OCI-M2 (cell line): ENCODE results near the gene LMCD1.

Experiments
- DNase-seq: peaks from one replicate; lab custom pipeline; 2025; ENCODE audit not compliant: unreplicated experiment; lab: John Stamatoyannopoulos, UW

The LMCD1 gene, protein sequence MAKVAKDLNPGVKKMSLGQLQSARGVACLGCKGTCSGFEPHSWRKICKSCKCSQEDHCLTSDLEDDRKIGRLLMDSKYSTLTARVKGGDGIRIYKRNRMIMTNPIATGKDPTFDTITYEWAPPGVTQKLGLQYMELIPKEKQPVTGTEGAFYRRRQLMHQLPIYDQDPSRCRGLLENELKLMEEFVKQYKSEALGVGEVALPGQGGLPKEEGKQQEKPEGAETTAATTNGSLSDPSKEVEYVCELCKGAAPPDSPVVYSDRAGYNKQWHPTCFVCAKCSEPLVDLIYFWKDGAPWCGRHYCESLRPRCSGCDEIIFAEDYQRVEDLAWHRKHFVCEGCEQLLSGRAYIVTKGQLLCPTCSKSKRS

GRCh38 chr3:8501371-8502131 lies at the start of gene LMCD1:
TSS of gene LMCD1 (plus strand) at chr3:8501823. CDS start at chr3:8501939, 116 bp downstream.
- peak; percentile 49 for DNase-seq

DNA sequence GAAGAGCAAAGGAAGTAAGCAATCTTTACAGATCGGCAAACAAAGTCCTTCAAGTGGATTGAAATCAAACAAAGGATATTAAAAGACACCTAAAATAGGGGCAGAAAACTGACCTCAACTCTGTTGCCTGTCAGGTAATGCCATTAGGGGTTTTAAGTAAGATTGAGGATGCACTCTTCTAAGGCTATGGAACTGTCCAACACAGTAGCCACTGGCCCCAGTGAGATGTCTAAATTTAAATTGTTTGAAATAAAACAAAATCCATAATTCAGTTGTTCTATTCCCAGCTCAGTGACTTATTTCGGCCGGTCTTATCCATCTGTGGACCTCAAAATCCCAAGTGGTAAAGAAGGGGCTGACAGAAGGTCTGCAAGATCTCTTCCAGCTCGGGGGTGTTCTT lies 49.5 kb upstream of the LMCD1 start:
- DNase-seq: no peak

DNA sequence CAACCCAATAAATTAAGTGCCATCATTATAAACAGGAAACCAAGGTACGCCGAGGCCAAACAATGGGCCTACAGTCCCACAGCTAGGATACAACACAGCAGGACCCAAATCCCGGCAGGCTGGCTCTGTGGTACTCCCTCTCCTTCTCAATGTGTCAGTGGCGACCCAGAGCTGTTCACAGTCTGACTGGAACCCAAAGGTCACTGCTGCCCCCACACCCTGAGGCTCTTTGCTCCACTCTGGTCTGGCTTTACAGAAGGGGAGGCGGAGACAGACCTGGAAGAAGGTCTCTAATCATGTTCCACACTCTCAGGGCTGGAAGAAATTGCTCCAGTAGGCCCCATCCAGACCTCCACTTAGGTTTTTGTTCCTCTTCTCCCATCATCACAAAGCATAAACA lies 48.5 kb upstream of the LMCD1 start:
- no peak for DNase-seq

DNA sequence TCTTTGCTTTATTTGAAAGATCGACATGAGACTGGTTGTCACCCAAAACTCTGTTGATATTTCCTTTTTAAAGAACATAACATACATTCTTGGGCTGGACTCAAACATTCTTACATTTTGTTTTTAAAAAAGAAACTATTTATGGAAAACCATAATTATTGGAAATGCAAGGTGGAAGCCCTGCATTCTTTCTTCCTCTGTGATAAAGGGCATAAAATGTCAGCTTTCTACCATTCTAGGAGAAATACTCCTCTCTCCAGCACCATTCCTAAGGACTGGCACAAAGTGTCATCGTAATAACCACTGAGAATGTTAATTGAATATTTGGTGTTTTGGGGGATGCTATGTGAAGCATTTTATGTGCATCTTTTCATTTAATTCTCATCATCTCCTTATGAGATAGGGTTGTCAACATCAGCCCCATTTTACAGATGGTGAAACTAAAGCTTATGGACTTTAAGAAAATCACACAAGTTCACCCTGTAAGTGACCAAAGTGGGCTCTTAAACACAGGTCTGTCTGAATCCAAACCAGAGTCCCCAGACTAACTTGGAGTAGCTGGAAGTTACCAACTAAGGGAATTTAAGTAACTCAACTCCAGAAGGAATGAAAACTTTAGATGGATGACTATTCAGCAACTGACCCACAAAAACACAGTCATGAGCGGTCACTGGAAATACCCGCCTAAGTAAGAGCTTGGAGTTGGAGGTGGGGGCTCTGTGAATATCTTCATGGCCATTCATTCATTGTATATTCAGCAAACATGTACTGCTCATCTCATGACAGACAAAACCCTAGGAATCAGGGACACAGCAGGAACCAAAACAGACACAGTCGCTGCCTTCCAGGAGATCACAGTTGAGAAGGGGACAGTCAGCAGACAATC lies 45.9 kb upstream of the LMCD1 start:
- no peak for DNase-seq

DNA sequence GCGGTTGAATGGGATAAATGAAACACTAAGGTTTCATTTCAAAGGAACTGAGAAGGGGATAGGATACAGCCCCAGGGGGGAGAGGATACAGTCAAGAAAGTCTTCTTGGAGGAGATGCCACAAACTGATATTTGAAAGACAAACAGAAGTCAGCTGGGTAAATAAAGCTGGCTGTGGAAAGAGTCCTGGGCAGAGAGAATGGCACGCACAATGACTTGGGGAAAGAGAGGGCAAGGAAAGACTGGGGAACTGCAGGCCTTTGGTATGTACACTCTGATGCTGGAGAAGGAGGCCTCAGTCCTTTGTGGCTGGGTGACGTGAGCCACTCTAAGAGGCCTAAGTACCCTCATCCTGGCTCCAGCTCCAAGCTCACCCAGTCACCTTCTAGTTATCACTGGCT lies 45.2 kb upstream of the LMCD1 start:
- no peak for DNase-seq

DNA sequence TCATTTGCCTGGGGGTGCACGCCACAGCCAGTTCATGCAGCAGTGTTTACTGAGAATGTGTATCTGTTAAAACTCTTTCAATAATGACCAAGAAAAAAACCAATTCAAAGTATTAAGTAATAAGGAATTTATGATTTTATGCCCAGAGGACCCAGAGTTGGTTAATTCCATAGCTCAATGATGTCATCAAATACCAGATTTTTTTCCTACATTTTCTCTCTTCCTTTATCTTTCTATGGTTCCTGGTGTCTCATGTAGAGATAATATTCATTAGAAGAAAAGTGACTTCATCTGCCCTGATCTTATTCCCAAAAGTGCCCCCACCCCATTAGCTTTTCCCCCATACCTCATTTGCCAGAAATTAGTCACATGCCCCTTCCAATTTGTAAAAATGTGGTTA lies 44.6 kb upstream of the LMCD1 start:
- DNase-seq: no peak

GRCh38 chr3:8458238-8458661 lies 43.4 kb upstream of the LMCD1 start:
- no peak for DNase-seq

- DNase-seq: no peak
Observed at GRCh38 chr3:8458711-8459110, 42.9 kb upstream of the LMCD1 start.

DNA sequence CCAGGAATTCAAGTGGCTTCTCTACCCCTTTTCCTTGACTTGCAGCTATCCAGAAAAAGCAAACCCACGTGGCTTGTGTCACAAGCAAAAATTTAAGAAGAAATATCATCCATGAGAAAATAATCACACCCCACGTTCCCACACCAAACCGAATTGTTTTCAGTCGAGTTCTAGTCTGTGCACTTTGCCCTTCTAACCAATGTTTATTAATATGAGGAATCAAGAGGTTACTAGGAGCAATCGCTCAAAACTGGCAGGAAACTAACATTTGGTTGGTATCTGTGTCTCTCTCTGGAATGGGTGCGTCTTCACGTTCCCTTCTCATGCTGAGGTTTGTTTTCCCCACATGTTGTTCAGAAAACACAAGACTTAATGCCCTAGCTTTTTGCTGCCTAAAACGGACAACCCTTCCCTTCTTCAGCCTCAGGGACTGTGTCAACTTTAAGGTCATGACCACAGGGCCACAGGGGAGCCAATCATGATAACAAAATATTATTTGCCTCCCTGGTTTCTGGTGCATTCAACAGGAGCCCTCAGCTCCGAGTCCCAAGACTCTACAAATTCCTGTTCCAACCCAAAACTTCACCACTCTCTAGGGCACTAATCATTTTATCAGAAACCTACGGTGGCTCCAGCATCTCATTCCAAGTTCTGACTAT lies 41.4 kb upstream of the LMCD1 start:
- DNase-seq: no peak

DNA sequence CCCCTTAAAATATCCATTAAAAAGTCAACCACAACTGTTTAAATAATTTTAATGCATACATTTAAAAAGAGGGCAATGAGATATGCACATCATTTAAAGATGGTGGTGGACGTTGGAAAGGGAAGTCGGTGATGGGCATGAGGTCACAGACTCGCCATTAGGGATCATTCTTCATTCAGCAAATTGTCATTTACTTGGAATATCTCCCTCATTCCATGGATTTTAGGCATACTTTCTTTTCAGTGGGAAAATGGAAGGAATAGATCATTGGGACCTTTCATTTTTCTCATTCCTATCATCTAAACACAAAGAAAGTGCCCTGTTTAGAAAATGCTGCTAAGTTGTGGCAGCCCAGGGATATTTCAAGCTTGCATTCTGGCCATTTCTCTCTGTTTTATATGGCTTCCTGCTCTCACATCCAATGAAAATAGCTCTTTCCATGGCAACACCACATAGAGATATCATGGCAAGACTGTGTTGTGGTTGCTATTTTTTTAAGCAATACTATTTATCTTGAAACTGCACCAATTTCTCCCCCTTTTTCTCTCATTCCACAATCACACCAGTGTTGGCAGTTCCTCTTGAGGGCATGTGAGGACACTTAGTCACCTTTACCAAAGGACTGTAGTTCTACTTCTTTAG lies 40.7 kb upstream of the LMCD1 start:
- no peak for DNase-seq

- DNase-seq: no peak
Observed at GRCh38 chr3:8464668-8465067, 37.0 kb upstream of the LMCD1 start.

GRCh38 chr3:8466526-8466925 lies 35.1 kb upstream of the LMCD1 start:
- no peak for DNase-seq

DNA sequence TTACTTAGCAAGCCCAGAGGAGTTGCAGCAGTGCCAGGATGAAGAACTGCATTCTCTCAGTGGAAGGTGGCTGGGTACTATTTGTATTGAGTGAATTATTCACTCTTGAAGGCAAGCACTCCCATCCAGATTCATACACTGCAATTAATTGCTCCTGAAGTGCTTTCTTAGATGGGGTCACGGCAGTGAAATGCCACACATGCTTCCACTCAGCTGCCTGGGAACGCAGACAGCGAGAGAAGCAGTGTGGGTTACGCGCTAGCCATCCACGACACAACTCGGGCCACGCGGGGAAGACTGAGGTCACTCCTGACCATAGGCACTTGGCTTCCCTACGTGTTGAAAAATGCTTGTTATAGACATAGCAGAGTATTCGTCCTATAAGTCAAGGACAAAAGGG lies 30.8 kb upstream of the LMCD1 start:
- no peak for DNase-seq

DNA sequence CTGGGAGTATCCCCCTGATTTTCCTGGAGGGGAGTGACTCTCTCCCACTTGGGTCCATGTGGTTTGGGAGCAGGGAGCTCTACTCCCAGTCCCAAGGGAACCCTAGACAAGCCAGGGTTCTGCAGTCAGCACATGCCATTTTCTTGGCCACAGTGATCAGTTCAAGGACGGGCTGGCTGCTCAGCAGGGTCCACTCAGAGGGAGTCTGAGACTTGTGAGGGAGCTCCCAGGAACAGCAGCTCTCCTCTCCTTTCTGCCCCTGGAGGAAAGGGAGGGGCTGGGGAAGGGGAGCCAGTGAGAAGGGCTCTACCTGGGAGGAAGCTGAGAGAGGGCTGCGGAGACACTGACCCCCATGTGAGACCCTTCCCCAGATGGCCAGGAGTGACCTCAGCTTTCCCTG lies 29.1 kb upstream of the LMCD1 start:
- no peak for DNase-seq

DNA sequence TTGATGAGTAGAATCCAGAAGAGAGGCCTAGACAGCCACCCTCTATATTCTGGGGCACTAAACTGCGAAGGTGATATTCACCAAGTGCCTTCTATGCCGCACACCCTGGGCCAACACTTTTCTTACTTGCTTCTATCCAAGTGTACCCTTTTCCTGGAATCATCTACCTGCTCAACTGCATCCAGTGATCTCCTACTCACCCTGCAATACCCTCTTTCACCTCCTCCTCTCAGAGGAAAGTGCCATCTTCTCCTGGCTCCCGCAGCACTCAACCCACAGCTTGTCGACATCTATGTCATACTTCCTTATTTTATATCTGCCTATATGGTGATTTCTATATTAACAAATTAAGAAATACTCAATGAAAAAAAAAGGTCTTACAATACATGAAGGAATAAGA lies 28.6 kb upstream of the LMCD1 start:
- no peak for DNase-seq

DNA sequence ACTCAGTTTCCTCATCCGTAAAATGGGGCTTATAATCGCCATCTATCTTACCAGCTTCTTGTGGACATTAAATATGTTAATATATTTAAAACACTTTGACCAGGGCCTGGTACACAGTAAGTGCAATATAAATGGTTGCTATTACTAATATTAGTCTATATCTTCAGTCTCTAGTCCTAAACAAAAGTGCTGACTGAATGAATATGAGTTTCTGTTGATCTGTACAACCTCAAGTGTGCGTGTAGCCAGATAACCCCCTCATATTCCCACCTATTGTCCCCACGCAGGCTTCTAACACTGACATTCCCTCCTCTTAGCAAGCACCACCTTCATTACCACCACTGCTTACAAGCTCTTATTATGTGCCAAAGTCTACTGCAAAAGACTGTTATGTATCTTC lies 27.6 kb upstream of the LMCD1 start:
- no peak for DNase-seq

DNA sequence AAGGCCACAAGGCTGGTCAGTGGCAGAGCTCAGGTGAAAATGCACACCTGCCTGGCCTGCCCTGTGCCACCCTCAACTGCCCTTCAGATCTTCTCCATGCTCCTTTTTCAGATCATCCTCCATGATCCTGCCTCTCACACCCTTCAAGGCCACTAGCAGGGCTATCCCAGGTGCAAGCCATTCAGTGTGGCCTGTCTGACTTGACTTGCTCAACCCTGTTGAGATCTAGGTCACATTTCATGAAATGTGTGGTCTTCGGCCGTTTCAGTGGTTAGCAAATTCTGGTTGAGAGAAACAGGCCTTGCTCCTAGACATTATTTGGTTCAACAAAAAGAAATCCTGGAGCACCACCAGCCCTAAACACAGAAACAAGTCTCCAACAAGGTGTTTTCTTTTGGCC lies 26.6 kb upstream of the LMCD1 start:
- no peak for DNase-seq

- no peak for DNase-seq
Observed at GRCh38 chr3:8480699-8481098, 20.9 kb upstream of the LMCD1 start.

- no peak for DNase-seq
Observed at GRCh38 chr3:8481380-8481779, 20.2 kb upstream of the LMCD1 start.

GRCh38 chr3:8482263-8482662 lies 19.4 kb upstream of the LMCD1 start:
- DNase-seq: no peak
